Hematopoietic multipotent progenitor cell (in vitro differentiated cells): ENCODE data around the gene NEURL4. TPM values are rescaled to one million over a fixed set of nuclear protein-coding genes. Genes with fewer than 3 reads are reported as not detected.
A peak's percentile ranks its signal among the peaks of the same experiment; 100 is the strongest.

ENCODE experiments used
- DNase-seq, 3 donors: peaks; one replicate each; pipeline ENCODE4 v3.0.0-alpha.2; 2011 to 2015; ENCODE audit warnings: low read depth in 2 of 3, low spot score in 2 of 3
- total RNA-seq: library from RNA; depleted of rRNA; stranded (reverse); fragments of >200 nt; gene quantifications from one replicate; pipeline ENCODE4 v1.2.3, GENCODE V29; 2012

The NEURL4 gene
- total RNA-seq, 1 donor, result 37.4 TPM

- peak; percentile 40 to 44 (median 43) for DNase-seq
Observed at GRCh38 chr17:7307686-7308624, 21.2 kb downstream of the NEURL4 start.

GRCh38 chr17:7306911-7307685, 22.0 kb downstream of the NEURL4 start, which contains the start of gene EIF5A:
EIF5A (plus strand) TSS chr17:7307628; CDS start chr17:7309636, 2,008 bp downstream.
- DNase-seq, result peak; percentile 100

GRCh38 chr17:7304179-7304578, 25.0 kb downstream of the NEURL4 start:
- DNase-seq, result no peak

- DNase-seq, result peak in 2 of 3 donors; percentile 63 to 72
Observed at GRCh38 chr17:7296189-7296861, 32.8 kb downstream of the NEURL4 start.

GRCh38 chr17:7295230-7296180, 33.6 kb downstream of the NEURL4 start:
- DNase-seq, result peak in 1 of 3 donors; percentile 13

- DNase-seq, result peak in 2 of 3 donors; percentile 60 to 80
Observed at GRCh38 chr17:7294614-7295153, 34.5 kb downstream of the NEURL4 start, which contains the start of gene YBX2. YBX2 (minus strand) TSS chr17:7294639; CDS start chr17:7294500, 139 bp downstream.

GRCh38 chr17:7293816-7294613, 35.1 kb downstream of the NEURL4 start:
- peak in 1 of 3 donors; percentile 17 for DNase-seq

- no peak for DNase-seq
Observed at GRCh38 chr17:7293159-7293558, 36.0 kb downstream of the NEURL4 start.

- DNase-seq, result no peak
Observed at GRCh38 chr17:7292729-7293128, 36.4 kb downstream of the NEURL4 start.

GRCh38 chr17:7292194-7292593, 36.9 kb downstream of the NEURL4 start:
- no peak for DNase-seq

- no peak for DNase-seq
Observed at GRCh38 chr17:7290685-7291084, 38.5 kb downstream of the NEURL4 start.

- no peak for DNase-seq
Observed at GRCh38 chr17:7290166-7290565, 39.0 kb downstream of the NEURL4 start.

GRCh38 chr17:7289256-7290032, 39.7 kb downstream of the NEURL4 start:
- DNase-seq, result no peak

- DNase-seq, result no peak
Observed at GRCh38 chr17:7285679-7286078, 43.5 kb downstream of the NEURL4 start.

GRCh38 chr17:7284911-7285310, 44.2 kb downstream of the NEURL4 start:
- DNase-seq, result no peak

- DNase-seq, result no peak
Observed at GRCh38 chr17:7283471-7284216, 45.5 kb downstream of the NEURL4 start.

- DNase-seq, result peak in 2 of 3 donors; percentile 40 to 49
Observed at GRCh38 chr17:7282752-7283321, 46.3 kb downstream of the NEURL4 start.
